Upper lobe of right lung (tissue), 1 donor: Measurements from ENCODE around the gene ZNF80. TPM values are rescaled to one million over a fixed set of nuclear protein-coding genes. Genes with fewer than 3 reads are reported as not detected.

Source experiments
- ATAC-seq: fragments of 200-7000 bp; cut with Tn5 transposase; one replicate; pipeline ENCODE4 v1.9.1; 2020; ENCODE audit warnings: mild to moderate bottlenecking, moderate library complexity
- DNase-seq: peaks from one replicate; pipeline ENCODE4 v3.0.0-alpha.2; 2020
- H3K27ac ChIP-seq: fragments of 200-600 bp; one replicate; pipeline ENCODE4 v1.8.0; 2022
- H3K27me3 ChIP-seq: fragments of 200-600 bp; one replicate; pipeline ENCODE4 v1.8.0; 2022; ENCODE audit warnings: mild to moderate bottlenecking
- H3K36me3 ChIP-seq: fragments of 200-600 bp; one replicate; pipeline ENCODE4 v1.8.0; 2022
- H3K4me1 ChIP-seq: fragments of 200-600 bp; one replicate; pipeline ENCODE4 v1.8.0; 2022
- H3K4me3 ChIP-seq: fragments of 200-600 bp; one replicate; pipeline ENCODE4 v1.8.0; 2022; ENCODE audit warnings: mild to moderate bottlenecking
- H3K9me3 ChIP-seq: fragments of 200-600 bp; one replicate; pipeline ENCODE4 v1.8.0; 2022
- CTCF ChIP-seq: fragments of 200-600 bp; IDR thresholded peaks from one replicate; pipeline ENCODE4 v1.8.0; 2022; ENCODE audit warnings: antibody characterized with exemption
- intact Hi-C: fragments of 100-400 bp; cut with DNase I; formaldehyde crosslinking; loops from one replicate; pipeline ENCODE4 v1.11.0; 2022
- total RNA-seq: library from RNA; stranded (reverse); fragmentation: NEBNext Ultra II Directional; extraction: Animal tissue kit (Norgen Biotek cat#: 25700); gene quantifications from one replicate; pipeline ENCODE4 v1.2.1, GENCODE V29; 2021
- donor health status: DM: no; HTN: yes; CAD: no; lungs with severe emphysema.

ZNF80 gene
- total RNA-seq, 1 donor from 2014 or later, result not detected

- Histone ChIP-seq H3K27me3 (no peaks in the 10 kb centered on the region), H3K36me3 (no peaks in the 10 kb centered on the region), H3K27ac (no peak overlapping the region), H3K4me1 (no peaks in the 10 kb centered on the region), H3K4me3 (no peak overlapping the region), H3K9me3 (no peaks in the 10 kb centered on the region)
- ATAC-seq (no peak), DNase-seq (no peak)
- no peak for TF ChIP-seq CTCF
- intact Hi-C loops, result no loop called here
These were observed 11.1 kb downstream of the ZNF80 start for GRCh38 chr3:114226313-114226712.

GRCh38 chr3:114223143-114223542 lies 14.2 kb downstream of the ZNF80 start:
- H3K27me3 ChIP-seq, result no peaks in the 10 kb centered on the region
- DNase-seq (no peak), ATAC-seq (no peak)
- no peaks in the 10 kb centered on the region for H3K36me3 ChIP-seq
- intact Hi-C loops, result no loop called here
- no peaks in the 10 kb centered on the region for H3K4me1 ChIP-seq
- H3K4me3 ChIP-seq, result no peak overlapping the region
- TF ChIP-seq CTCF, result no peak
- no peak overlapping the region for H3K27ac ChIP-seq
- no peaks in the 10 kb centered on the region for H3K9me3 ChIP-seq

DNA sequence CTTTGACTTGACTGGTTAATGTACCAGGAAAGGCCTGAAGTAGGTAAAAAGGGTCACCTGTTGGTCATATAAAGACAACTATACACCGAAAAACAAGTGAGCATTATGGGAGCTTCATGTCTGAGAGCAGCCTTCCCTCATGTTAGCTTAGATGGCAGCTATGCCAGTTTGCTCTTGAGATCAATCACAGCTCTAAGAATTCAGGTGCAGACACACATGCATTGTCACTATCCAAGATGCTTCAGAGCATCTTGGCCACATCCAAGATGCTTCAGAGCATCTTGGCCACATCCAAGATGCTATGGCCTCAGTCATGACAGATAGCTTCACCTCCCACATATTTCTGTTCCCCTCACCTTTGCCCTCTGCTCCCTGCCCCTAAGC lies 15.5 kb downstream of the ZNF80 start:
- Histone ChIP-seq H3K9me3 (no peaks in the 10 kb centered on the region), H3K27me3 (no peaks in the 10 kb centered on the region), H3K36me3 (no peaks in the 10 kb centered on the region), H3K4me1 (no peaks in the 10 kb centered on the region), H3K27ac (no peak overlapping the region), H3K4me3 (no peak overlapping the region)
- ATAC-seq (no peak), DNase-seq (no peak)
- intact Hi-C loops, result no loop called here
- no peak for TF ChIP-seq CTCF

DNA sequence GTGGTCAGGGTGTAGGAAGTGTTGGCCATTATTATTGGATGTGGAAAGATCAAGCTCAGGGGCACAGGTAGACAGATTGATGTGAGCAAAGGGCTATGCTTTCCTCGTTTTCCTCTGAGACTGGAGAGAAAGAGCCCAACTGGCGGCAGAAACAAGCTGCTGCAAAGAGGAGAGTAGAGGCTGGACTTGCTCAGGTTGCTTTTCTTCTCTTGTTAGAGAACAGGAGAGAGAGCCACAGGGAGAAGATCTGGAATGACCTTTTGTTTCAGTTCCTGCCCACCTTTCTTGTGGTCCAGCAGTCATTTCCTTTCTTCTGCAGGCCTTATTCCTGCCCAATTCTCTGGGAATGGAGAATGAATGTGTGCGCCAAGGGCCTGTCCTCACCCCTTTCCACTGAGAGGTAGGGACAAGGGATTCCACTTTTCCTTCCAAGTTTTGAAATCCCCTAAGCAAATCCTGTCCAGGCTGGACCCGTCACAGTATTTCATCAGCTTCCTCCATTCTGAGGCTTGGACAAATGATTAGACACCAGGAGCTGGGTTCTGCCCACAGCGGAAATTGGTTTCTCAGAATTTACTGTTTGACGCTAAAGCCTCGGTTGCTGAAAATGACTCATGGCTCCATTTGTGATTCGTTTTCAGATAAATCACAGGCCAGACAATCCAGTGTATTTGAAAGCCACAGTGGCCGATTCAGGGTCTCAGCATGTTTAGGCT lies 16.1 kb downstream of the ZNF80 start:
- TF ChIP-seq CTCF, result no peak
- DNase-seq, result no peak
- ATAC-seq, result no peak
- Histone ChIP-seq H3K9me3 (no peaks in the 10 kb centered on the region), H3K4me3 (no peak overlapping the region), H3K27me3 (no peaks in the 10 kb centered on the region), H3K4me1 (no peaks in the 10 kb centered on the region), H3K27ac (peak overlapping the region; percentile 21), H3K36me3 (no peaks in the 10 kb centered on the region)
- intact Hi-C loops, result no loop called here

DNA sequence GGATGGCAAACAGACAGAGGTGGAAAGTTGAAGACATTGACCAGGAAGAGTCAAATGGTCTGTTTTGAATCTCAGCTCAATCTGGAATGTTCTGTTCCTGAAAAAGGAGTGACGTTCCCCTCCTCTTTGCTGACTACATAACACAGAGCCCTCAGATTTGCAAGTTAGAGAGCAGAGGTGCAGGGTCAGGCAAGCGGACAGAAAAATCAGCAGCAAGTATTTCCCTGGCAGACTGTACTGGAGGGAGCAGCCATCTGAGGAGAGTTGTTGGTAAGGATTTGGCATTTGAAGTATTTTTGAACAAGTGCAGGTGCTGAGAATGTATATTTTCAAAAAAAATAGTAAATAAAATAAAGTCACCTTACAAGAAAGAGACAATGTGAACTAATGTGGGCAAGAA lies 17.6 kb downstream of the ZNF80 start:
- no peak for ATAC-seq
- Histone ChIP-seq H3K4me1 (no peaks in the 10 kb centered on the region), H3K27me3 (no peaks in the 10 kb centered on the region), H3K36me3 (no peaks in the 10 kb centered on the region), H3K4me3 (no peak overlapping the region), H3K9me3 (no peaks in the 10 kb centered on the region), H3K27ac (no peak overlapping the region)
- no peak for TF ChIP-seq CTCF
- no peak for DNase-seq
- intact Hi-C loops, result no loop called here
